ENCODE measurements around the gene KRT8. TPM values are rescaled to one million over a fixed set of nuclear protein-coding genes. Genes with fewer than 3 reads are reported as not detected.

KRT8 gene
- polyA plus RNA-seq, 1 donor from 2014 or later, result 0.46 TPM

DNA sequence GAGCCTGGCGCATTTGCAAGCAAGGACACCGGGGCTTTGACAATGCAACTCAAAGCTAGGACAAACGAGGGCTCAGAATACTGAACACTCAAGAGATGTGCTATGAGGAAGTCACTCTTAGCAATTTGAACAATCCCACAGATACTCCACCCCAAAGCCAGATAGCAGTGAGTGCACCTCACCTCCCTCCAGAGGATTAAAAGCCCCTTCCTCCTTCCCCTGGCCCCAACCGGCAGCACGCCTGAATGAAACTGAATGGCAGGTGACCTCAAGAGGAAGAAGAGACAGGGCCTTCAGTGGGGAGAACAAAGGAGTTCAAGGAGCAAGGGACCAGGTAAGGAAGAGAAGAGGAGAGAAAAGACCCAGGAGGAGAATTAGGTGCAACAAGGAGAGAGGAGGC, 54.2 kb downstream of the KRT8 start:
- H3K27ac ChIP-seq (ENCODE audit: low read length), result no peak overlapping the region
- no peak overlapping the region for H2AFZ ChIP-seq (ENCODE audit: low read depth, low read length)
- H3K4me2 ChIP-seq (ENCODE audit: low read length), result no peak overlapping the region
- no peaks in the 10 kb centered on the region for H3K79me2 ChIP-seq (replicated peaks; ENCODE audit: insufficient read depth, low read length)
- no peak overlapping the region for H3K9ac ChIP-seq (ENCODE audit: low read length)
- no peaks in the 10 kb centered on the region for H3F3A ChIP-seq (ENCODE audit: insufficient read depth, low read length, poor library complexity, severe bottlenecking)
- no peaks in the 10 kb centered on the region for H3K27me3 ChIP-seq (ENCODE audit: insufficient read depth, low read depth, low read length)
- H3K36me3 ChIP-seq (ENCODE audit: insufficient read depth, low read length), result no peaks in the 10 kb centered on the region
- no peak for TF ChIP-seq RAD21 (conservative IDR thresholded peaks at IDR 0.05)
- TF ChIP-seq SMC3 (conservative IDR thresholded peaks at IDR 0.05; ENCODE audit: poor library complexity), result no peak
- TF ChIP-seq EZH2 (IDR thresholded peaks at IDR 0.05; ENCODE audit: borderline replicate concordance, insufficient read depth, low read length, poor library complexity, severe bottlenecking), result no peak
- TF ChIP-seq POLR2AphosphoS5 (IDR thresholded peaks at IDR 0.05), result no peak
- no peak for TF ChIP-seq MXI1 (conservative IDR thresholded peaks at IDR 0.05; ENCODE audit: poor library complexity, severe bottlenecking)
- no peak for TF ChIP-seq TAF1 (IDR thresholded peaks at IDR 0.05; ENCODE audit: low read depth)
- TF ChIP-seq, protein P1, sequence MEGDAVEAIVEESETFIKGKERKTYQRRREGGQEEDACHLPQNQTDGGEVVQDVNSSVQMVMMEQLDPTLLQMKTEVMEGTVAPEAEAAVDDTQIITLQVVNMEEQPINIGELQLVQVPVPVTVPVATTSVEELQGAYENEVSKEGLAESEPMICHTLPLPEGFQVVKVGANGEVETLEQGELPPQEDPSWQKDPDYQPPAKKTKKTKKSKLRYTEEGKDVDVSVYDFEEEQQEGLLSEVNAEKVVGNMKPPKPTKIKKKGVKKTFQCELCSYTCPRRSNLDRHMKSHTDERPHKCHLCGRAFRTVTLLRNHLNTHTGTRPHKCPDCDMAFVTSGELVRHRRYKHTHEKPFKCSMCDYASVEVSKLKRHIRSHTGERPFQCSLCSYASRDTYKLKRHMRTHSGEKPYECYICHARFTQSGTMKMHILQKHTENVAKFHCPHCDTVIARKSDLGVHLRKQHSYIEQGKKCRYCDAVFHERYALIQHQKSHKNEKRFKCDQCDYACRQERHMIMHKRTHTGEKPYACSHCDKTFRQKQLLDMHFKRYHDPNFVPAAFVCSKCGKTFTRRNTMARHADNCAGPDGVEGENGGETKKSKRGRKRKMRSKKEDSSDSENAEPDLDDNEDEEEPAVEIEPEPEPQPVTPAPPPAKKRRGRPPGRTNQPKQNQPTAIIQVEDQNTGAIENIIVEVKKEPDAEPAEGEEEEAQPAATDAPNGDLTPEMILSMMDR (IDR thresholded peaks at IDR 0.05; ENCODE audit: poor library complexity, severe bottlenecking), result no peak
- no peak for TF ChIP-seq EP300 (conservative IDR thresholded peaks at IDR 0.05; ENCODE audit: poor library complexity, severe bottlenecking)
- TF ChIP-seq, protein P2, sequence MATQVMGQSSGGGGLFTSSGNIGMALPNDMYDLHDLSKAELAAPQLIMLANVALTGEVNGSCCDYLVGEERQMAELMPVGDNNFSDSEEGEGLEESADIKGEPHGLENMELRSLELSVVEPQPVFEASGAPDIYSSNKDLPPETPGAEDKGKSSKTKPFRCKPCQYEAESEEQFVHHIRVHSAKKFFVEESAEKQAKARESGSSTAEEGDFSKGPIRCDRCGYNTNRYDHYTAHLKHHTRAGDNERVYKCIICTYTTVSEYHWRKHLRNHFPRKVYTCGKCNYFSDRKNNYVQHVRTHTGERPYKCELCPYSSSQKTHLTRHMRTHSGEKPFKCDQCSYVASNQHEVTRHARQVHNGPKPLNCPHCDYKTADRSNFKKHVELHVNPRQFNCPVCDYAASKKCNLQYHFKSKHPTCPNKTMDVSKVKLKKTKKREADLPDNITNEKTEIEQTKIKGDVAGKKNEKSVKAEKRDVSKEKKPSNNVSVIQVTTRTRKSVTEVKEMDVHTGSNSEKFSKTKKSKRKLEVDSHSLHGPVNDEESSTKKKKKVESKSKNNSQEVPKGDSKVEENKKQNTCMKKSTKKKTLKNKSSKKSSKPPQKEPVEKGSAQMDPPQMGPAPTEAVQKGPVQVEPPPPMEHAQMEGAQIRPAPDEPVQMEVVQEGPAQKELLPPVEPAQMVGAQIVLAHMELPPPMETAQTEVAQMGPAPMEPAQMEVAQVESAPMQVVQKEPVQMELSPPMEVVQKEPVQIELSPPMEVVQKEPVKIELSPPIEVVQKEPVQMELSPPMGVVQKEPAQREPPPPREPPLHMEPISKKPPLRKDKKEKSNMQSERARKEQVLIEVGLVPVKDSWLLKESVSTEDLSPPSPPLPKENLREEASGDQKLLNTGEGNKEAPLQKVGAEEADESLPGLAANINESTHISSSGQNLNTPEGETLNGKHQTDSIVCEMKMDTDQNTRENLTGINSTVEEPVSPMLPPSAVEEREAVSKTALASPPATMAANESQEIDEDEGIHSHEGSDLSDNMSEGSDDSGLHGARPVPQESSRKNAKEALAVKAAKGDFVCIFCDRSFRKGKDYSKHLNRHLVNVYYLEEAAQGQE (IDR thresholded peaks at IDR 0.05; ENCODE audit: borderline replicate concordance), result no peak
- no peaks in the 10 kb centered on the region for H3K9me3 ChIP-seq (ENCODE audit: low read length)
- no peak overlapping the region for H3K4me3 ChIP-seq (ENCODE audit: low read length)
- H3K9me2 ChIP-seq (ENCODE audit: insufficient read depth, low read length), result no peaks in the 10 kb centered on the region
- H4K20me1 ChIP-seq (ENCODE audit: insufficient read depth), result no peaks in the 10 kb centered on the region

DNA sequence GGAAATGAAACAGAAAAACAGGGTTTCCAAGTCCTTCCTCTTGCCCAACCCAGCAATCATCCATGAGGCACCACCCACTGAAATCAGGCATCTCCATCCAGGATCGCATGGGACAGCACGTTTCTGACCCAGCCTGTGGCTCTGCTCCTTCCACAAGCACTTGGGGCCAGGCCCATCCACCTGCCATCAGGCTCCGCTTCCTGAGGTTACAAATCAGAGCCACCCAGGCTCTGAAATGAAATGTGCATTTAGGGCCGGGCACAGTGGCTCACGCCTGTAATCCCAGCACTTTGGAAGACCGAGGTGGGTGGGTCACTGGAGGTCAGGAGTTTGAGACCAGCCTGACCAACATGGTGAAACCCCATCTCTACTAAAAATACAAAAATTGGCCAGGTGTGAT, 55.4 kb downstream of the KRT8 start:
- no peaks in the 10 kb centered on the region for H3K79me2 ChIP-seq (replicated peaks; ENCODE audit: insufficient read depth, low read length)
- H3K36me3 ChIP-seq (ENCODE audit: insufficient read depth, low read length), result no peaks in the 10 kb centered on the region
- H3K9me3 ChIP-seq (ENCODE audit: low read length), result no peaks in the 10 kb centered on the region
- TF ChIP-seq MXI1 (conservative IDR thresholded peaks at IDR 0.05; ENCODE audit: poor library complexity, severe bottlenecking) (no peak), SMC3 (conservative IDR thresholded peaks at IDR 0.05; ENCODE audit: poor library complexity) (no peak), TAF1 (IDR thresholded peaks at IDR 0.05; ENCODE audit: low read depth) (no peak), EP300 (conservative IDR thresholded peaks at IDR 0.05; ENCODE audit: poor library complexity, severe bottlenecking) (no peak), RAD21 (conservative IDR thresholded peaks at IDR 0.05) (no peak), EZH2 (IDR thresholded peaks at IDR 0.05; ENCODE audit: borderline replicate concordance, insufficient read depth, low read length, poor library complexity, severe bottlenecking) (no peak), POLR2AphosphoS5 (IDR thresholded peaks at IDR 0.05) (no peak)
- TF ChIP-seq, protein P1 (IDR thresholded peaks at IDR 0.05; ENCODE audit: poor library complexity, severe bottlenecking), result no peak
- TF ChIP-seq, protein P2 (IDR thresholded peaks at IDR 0.05; ENCODE audit: borderline replicate concordance), result no peak
- no peak overlapping the region for H2AFZ ChIP-seq (ENCODE audit: low read depth, low read length)
- H3K9me2 ChIP-seq (ENCODE audit: insufficient read depth, low read length), result no peaks in the 10 kb centered on the region
- no peak overlapping the region for H3K4me2 ChIP-seq (ENCODE audit: low read length)
- H3K27ac ChIP-seq (ENCODE audit: low read length), result no peak overlapping the region
- H4K20me1 ChIP-seq (ENCODE audit: insufficient read depth), result no peaks in the 10 kb centered on the region
- H3F3A ChIP-seq (ENCODE audit: insufficient read depth, low read length, poor library complexity, severe bottlenecking), result no peaks in the 10 kb centered on the region
- H3K4me3 ChIP-seq (ENCODE audit: low read length), result no peak overlapping the region
- H3K9ac ChIP-seq (ENCODE audit: low read length), result no peak overlapping the region
- H3K27me3 ChIP-seq (ENCODE audit: insufficient read depth, low read depth, low read length), result no peaks in the 10 kb centered on the region
